ENCODE measurements around the gene COX6B1. TPM values are rescaled to one million over a fixed set of nuclear protein-coding genes. Genes with fewer than 3 reads are reported as not detected.

COX6B1 gene
- total RNA-seq, 6 experiments from 2014 or later: 375 to 463 (median 413) TPM

GRCh38 chr19:35618857-35619256 is 29.3 kb upstream of the COX6B1 start:
- peak; percentile 21; the same call in 1 of the 2 replicates for TF ChIP-seq CTCF (IDR thresholded peaks at IDR 0.05)
- no peak overlapping the region for H3K27ac Mint-ChIP-seq
- DNase-seq: no peak
- no peaks in the 10 kb centered on the region for H3K4me1 Mint-ChIP-seq (ENCODE audit: low read depth)
- no peaks in the 10 kb centered on the region for H3K36me3 Mint-ChIP-seq (ENCODE audit: low read depth)
- H3K9me3 Mint-ChIP-seq: no peaks in the 10 kb centered on the region
- H3K27me3 Mint-ChIP-seq (ENCODE audit: insufficient read depth): no peaks in the 10 kb centered on the region
- H3K4me3 Mint-ChIP-seq: no peak overlapping the region

GRCh38 chr19:35619290-35619923 is 28.7 kb upstream of the COX6B1 start:
- no peak for DNase-seq
- H3K36me3 Mint-ChIP-seq (ENCODE audit: low read depth): no peaks in the 10 kb centered on the region
- H3K9me3 Mint-ChIP-seq: no peaks in the 10 kb centered on the region

GRCh38 chr19:35620001-35620400 is 28.1 kb upstream of the COX6B1 start:
- Mint-ChIP-seq H3K4me3 (no peak overlapping the region), H3K27ac (no peak overlapping the region), H3K4me1 (ENCODE audit: low read depth) (no peaks in the 10 kb centered on the region), H3K9me3 (no peaks in the 10 kb centered on the region), H3K36me3 (ENCODE audit: low read depth) (no peaks in the 10 kb centered on the region), H3K27me3 (ENCODE audit: insufficient read depth) (no peaks in the 10 kb centered on the region)
- DNase-seq: no peak
- no peak for TF ChIP-seq CTCF (IDR thresholded peaks at IDR 0.05)

More at GRCh38 chr19:35619290-35619923, 28.7 kb upstream of the COX6B1 start:
- Mint-ChIP-seq H3K4me1 (ENCODE audit: low read depth) (no peaks in the 10 kb centered on the region), H3K4me3 (no peak overlapping the region), H3K27ac (no peak overlapping the region), H3K27me3 (ENCODE audit: insufficient read depth) (no peaks in the 10 kb centered on the region)
- TF ChIP-seq CTCF (IDR thresholded peaks at IDR 0.05): no peak

GRCh38 chr19:35621708-35622107 is 26.4 kb upstream of the COX6B1 start:
- H3K9me3 Mint-ChIP-seq: no peaks in the 10 kb centered on the region
- H3K27me3 Mint-ChIP-seq (ENCODE audit: insufficient read depth): no peaks in the 10 kb centered on the region
- no peak overlapping the region for H3K27ac Mint-ChIP-seq
- no peaks in the 10 kb centered on the region for H3K4me1 Mint-ChIP-seq (ENCODE audit: low read depth)
- DNase-seq: no peak
- no peak for TF ChIP-seq CTCF (IDR thresholded peaks at IDR 0.05)
- H3K4me3 Mint-ChIP-seq: no peak overlapping the region
- H3K36me3 Mint-ChIP-seq (ENCODE audit: low read depth): no peaks in the 10 kb centered on the region

- no peaks in the 10 kb centered on the region for H3K36me3 Mint-ChIP-seq (ENCODE audit: low read depth)
- no peak overlapping the region for H3K4me3 Mint-ChIP-seq
- TF ChIP-seq CTCF (IDR thresholded peaks at IDR 0.05): no peak
- no peaks in the 10 kb centered on the region for H3K9me3 Mint-ChIP-seq
- no peaks in the 10 kb centered on the region for H3K27me3 Mint-ChIP-seq (ENCODE audit: insufficient read depth)
- no peaks in the 10 kb centered on the region for H3K4me1 Mint-ChIP-seq (ENCODE audit: low read depth)
- no peak overlapping the region for H3K27ac Mint-ChIP-seq
- DNase-seq: no peak
These were observed 25.4 kb upstream of the COX6B1 start for GRCh38 chr19:35622750-35623149.
